Measurements from ENCODE around the gene RPS6KL1.
"Not testable (repeated sequence)": the region's sequence is repeated elsewhere in the genome, so short reads cannot be mapped to it uniquely, and the experiment has no call there.

The RPS6KL1 gene

GRCh38 chr14:74935360-74935680 is 12.3 kb upstream of the RPS6KL1 start:
- no peak for DNase-seq

DNA sequence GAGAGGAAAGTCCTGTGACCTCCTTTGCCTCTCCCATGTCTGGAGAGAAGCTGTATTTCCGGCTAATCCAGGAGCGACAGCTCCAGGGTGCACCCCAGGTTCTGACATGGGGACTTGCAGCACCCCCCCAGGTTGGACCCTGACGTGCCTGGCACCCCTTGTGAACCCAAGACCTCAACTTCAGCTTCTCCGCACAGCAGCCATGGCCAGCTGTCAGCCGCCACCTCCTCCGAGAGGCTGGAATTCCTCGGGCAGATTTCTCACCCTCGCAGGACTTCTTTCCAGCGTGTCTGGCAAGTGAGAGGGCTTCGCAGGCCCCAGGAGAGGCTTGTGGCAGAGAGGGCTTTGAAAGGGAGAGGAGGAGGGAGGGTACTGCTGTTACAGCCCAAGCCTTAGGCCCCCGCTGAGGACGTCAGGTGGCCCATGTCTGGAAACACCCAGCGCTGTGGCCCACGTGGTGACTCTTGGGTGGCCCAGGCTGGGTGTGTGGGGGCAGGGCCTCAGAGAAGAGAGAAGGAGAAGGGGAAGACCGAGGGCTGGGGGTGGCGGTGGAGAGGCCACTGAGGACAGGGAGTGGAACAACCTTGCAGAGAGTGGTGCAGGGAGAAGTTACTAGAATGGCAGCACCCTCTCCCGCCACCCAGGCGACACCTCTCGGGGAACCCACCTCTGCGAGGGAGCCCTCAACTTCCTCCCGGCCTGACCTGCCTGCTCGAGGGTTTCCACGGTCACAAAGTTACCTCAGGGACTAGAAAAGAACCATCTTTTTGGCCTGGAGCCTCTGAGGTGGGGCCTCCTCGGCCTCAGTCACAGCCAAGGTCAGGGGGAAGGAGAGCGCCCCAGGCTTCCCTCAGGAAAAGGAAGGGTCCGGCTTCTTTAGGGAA is 11.7 kb upstream of the RPS6KL1 start:
- no peak for DNase-seq

DNA sequence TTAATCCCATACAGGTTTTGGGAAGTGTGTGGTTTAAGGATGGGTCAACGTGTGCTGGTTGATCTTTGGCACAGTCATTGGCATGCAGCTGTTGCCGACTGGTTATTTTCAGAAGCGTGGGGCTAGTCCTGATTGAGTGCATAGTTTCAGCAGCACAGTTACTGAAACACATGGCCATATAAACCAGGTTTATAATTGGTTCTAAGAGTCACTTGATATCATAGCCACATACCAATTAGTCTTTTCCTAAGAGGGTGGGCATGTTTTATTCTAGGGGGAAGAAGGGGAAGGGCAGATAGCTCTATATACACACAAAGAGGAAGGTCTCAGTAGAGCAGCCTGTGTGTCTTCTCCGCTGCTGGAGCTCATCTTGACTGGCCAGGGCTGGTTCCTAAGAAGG is 11.0 kb upstream of the RPS6KL1 start:
- no peak for DNase-seq

- not testable (repeated sequence) for DNase-seq
These were observed 9.9 kb upstream of the RPS6KL1 start for GRCh38 chr14:74932936-74933335.

GRCh38 chr14:74932401-74932901 is 9.4 kb upstream of the RPS6KL1 start:
- DNase-seq = no peak

- not testable (repeated sequence) for DNase-seq
These were observed 8.7 kb upstream of the RPS6KL1 start for GRCh38 chr14:74931744-74932143.

DNA sequence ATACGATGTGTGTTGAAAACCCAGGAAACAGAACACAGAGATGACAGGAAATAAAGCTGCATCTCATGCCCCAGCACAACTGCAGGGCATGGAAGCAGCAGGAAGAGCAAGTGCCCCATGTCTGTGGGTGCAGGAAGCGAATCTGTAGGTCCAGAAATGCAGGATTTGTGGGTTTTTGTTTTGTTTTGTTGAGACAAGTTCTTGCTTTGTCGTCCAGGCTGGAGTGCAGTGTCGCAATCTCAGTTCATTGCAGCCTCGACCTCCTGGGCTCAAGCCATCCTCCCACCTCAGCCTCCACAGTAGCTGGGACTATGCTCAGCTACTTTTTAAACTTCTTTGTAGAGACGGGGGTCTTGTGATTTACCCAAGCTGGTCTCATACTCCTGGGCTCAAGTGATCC is 6.2 kb upstream of the RPS6KL1 start:
- no peak for DNase-seq

DNA sequence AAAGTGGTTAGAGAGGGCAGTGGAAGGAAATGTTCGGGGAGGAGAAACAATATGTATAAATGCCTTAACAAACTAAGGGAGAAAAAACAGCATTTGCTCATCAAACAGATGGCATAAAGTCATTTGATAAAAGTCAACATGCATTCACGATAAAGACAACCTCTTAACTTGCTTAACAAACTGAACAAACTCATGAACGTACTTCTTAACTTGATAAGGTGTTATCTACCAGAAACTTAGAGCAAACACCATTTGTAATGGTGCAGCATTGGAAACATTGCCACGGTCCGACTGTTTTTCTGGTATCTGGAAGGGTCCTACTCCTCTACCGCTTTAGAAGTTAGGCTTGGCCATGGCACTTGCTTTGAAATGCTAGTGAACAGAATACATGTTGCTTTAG is 4.2 kb upstream of the RPS6KL1 start:
- DNase-seq = no peak

- DNase-seq = no peak
These were observed 1.0 kb upstream of the RPS6KL1 start for GRCh38 chr14:74924061-74924460.

DNA sequence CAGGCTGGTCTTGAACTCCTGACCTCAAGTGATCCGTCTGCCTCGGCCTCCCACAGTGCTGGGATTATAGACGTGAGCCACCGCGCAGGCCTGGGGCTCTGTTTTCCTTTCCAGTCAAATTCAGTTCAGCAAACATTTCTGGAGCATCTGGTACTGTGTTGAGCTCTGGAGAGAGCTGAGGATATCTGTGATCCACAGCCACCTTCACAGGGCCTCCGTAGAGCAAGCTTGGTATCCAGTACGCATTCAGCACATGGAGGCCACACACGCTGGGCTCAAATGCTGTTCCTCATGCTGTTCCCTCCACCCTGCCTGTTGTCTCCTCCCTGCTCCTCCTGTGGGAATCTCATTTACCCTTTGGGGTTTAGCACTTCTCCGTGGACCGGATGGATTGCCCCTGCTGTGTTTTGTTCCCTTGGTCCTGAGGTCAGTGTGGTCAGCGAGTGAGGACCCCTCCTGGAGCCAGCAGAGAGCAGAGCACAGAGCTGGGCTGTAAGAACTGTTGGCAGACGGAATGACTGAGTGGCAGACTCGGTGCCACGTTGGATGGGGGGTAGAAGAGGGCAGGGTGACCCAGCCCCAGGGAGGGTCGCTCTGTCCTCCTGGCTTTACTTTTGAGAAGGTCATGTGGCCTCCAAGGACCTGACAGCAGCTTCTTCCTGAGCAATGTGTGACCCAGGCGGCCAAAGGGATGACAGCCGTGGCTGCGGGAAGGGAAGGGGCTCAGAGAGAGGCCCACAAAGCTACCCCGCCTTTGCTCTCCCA is 891 bp downstream of the RPS6KL1 start:
- no peak for DNase-seq

- DNase-seq = no peak
These were observed 1.9 kb downstream of the RPS6KL1 start for GRCh38 chr14:74921053-74921620.

DNA sequence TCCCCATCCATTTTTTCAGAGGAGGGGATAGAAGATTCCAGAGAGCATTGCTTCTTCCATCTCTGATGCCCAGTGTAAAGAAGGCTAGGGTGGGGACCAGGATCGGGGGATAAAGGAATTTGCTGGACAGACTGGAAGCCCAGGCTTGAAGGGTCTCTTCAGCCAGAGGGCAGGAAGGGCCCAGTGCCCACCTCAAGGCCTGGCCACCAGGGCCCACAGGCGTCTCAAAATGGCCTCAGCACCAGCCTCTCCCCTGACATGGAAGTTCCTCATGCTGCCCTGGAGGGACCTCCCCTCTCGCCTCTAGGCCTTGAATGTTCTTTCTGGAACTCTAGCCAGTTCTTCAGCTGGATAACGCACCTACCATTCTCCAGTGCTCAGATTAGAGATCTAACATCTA is 2.8 kb downstream of the RPS6KL1 start:
- DNase-seq = no peak

DNA sequence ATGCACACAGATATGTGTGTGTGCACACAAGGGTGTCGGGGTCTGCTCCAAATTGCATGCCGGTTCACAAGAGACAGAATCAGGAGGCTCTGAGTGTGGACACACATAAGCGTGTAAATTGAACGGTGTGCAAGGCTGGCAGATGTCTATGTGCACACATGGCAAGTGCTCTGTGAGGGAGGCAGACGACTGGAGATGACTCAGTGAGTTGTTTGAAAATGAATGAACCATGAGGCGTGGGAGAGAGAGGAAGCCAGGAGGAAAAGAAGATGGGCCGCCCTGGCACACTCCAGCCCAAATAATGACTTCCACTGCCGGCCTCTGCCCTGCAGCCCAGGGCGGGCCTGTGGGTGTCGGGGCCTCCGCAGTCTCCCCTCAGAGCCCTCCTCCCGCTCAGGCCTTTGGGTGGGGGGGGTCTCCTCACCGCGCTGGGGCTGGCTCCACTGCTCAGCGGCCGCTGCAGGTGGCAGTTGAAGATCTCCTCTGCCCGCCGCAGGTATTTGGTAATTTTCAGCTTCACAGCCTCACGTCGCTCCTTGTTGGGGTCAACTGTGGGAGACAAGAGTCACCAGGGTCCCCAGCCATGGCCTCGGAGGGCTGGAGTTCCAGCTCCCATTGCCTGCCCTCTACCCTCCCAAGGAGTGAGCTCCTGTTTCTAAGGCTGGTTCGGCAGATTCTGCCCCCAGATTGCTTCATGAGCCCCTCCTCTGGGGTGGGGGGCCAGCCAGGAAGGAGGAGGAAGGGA is 3.5 kb downstream of the RPS6KL1 start:
- no peak for DNase-seq

DNA sequence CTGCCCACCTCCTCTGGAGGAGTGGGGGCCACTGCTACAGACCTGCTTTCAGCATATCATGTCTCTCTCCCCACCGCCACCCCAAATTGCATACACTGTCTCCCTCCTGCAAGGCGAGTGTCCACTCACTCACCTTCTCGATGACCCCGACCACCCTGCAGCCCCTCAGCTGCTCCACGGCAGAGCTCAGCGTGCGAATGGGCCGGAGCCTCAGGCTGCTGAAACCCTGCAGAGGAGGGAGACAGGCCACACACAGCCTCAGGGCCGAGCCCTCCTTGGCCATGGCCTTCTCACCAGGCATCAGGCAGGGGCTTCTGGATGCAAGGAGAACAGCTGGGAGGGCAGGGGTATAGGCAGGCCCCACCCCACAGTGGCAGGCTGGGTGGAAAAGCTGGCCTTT is 4.7 kb downstream of the RPS6KL1 start:
- DNase-seq = no peak

GRCh38 chr14:74917646-74918081 is 5.4 kb downstream of the RPS6KL1 start:
- DNase-seq = no peak

GRCh38 chr14:74917178-74917543 is 5.9 kb downstream of the RPS6KL1 start:
- DNase-seq = no peak

GRCh38 chr14:74915826-74916225 is 7.2 kb downstream of the RPS6KL1 start:
- no peak for DNase-seq

GRCh38 chr14:74915426-74915825 is 7.6 kb downstream of the RPS6KL1 start:
- DNase-seq = no peak

DNA sequence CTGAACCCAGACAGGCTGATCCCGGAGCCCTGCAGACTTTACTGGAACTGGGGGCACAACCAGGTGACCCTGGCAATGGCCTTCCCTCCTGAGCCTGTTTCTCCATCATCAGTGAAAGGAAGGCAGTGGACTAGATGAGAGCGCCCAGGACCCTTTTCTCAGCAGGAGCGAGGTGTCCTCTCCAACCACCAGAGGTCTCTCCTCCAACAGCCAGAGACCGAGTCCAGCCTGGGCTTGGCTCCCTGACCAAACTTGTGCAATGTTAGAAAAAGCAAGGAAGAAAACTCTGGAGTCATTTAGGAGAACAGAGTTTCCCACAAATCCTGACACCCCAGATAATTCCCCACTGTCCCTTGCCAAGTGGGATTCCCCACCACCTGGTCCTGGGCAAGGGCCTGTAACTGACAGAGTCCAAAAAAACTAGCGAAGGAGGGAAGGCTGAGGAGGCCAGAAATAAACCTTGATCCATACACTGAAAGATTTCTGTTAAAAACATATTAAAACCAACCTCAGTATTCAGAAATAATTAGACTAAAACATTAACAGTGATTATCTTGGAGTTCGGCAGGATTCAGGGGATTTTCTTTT is 9.0 kb downstream of the RPS6KL1 start:
- no peak for DNase-seq

GRCh38 chr14:74913393-74913910 is 9.6 kb downstream of the RPS6KL1 start:
- DNase-seq = no peak

DNA sequence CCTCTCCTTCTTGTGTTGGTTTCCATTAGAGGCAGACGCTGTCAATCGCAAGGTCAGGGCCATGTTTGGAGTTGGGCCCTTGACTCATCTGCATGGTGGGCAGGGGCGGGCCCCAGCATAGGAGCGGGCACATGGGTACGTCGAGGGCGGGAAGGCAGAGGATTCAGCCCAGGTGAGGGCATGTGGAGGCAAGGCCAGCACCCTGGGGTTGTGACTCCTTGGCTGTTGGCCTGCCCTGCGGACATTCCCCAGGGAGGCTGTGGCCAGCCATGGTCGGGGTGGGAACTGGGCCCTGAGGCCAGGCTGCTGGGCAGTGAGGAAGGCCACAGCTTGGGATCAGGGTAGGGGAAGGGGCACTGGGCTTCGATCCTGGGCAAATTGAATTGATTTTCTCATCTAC is 10.3 kb downstream of the RPS6KL1 start:
- DNase-seq = no peak

DNA sequence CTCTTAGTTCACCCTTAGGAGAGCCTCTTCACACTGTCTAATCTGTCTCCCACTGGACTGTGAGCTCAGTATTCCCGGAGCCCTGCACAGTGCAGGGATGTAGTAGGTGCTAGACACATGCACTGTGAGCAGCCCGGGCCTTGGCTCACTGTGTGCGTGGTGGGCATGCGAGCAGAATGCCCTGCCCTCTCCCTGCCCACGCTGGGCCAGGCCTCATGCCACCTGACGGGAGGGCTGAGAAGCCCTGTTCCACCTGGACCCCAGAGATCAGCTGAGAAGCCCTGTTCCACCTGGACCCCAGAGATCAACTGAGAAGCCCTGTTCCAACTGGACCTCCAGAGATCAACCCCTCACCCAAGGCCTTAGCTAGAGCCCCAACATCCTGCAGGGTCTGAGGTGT is 10.9 kb downstream of the RPS6KL1 start:
- DNase-seq = no peak

All from NCI-H2029 (cell line).